Spleen (tissue), 11 donors: ENCODE results near the gene RIMS3. TPM values are rescaled to one million over a fixed set of nuclear protein-coding genes. Genes with fewer than 3 reads are reported as not detected.
A peak's percentile ranks its signal among the peaks of the same experiment; 100 is the strongest.
"Not testable (repeated sequence)": the region's sequence is repeated elsewhere in the genome, so short reads cannot be mapped to it uniquely, and the experiment has no call there.

Source experiments
- DNase-seq: peaks from one replicate; pipeline ENCODE4 v3.0.0-alpha.2; 2020
- H3K27ac ChIP-seq, 8 donors: fragments of 200-600 bp; sonication (generic) in 7 of 8; 1 replicate in 4 of 8; 2 replicates in 4 of 8; pipeline versions ENCODE4 v1.5.0 to v1.8.0; 2016 to 2021; ENCODE audit warnings: inconsistent platforms in 4 of 8, mild to moderate bottlenecking in 4 of 8, moderate library complexity in 1 of 8
- H3K27me3 ChIP-seq, 7 donors: fragments of 200-600 bp; sonication (generic) in 6 of 7; replicated peaks in 1 of 7; 1 replicate in 4 of 7; 2 replicates in 3 of 7; pipeline versions ENCODE4 v1.5.0 to v1.8.0; 2016 to 2021; ENCODE audit warnings: inconsistent platforms in 3 of 7, mild to moderate bottlenecking in 1 of 7
- H3K36me3 ChIP-seq, 6 donors: fragments of 200-600 bp; sonication (generic) in 5 of 6; 1 replicate in 4 of 6; 2 replicates in 2 of 6; pipeline versions ENCODE4 v1.5.0 to v1.8.0; 2016 to 2021; ENCODE audit warnings: inconsistent platforms in 2 of 6
- H3K4me1 ChIP-seq, 6 donors: fragments of 200-600 bp; sonication (generic) in 5 of 6; 1 replicate in 3 of 6; 2 replicates in 3 of 6; pipeline versions ENCODE4 v1.5.0 to v1.8.0; 2016 to 2021; ENCODE audit warnings: inconsistent platforms in 3 of 6
- H3K4me3 ChIP-seq, 8 donors: fragments of 200-600 bp; sonication (generic) in 7 of 8; 1 replicate in 4 of 8; 2 replicates in 4 of 8; pipeline versions ENCODE4 v1.5.0 to v1.8.0; 2016 to 2021; ENCODE audit warnings: inconsistent platforms in 4 of 8, mild to moderate bottlenecking in 4 of 8, moderate library complexity in 2 of 8
- H3K9me3 ChIP-seq, 8 donors: fragments of 200-600 bp; sonication (generic) in 7 of 8; 1 replicate in 4 of 8; 2 replicates in 4 of 8; pipeline versions ENCODE4 v1.5.0 to v1.8.0; 2016 to 2021; ENCODE audit warnings: inconsistent platforms in 4 of 8
- CTCF ChIP-seq, 11 experiments: fragments of 200-600 bp in 7 of 11; fragments of 450-650 bp in 4 of 11; sonication (generic) in 4 of 11; IDR thresholded peaks in 8 of 11; conservative IDR thresholded peaks in 3 of 11; 1 replicate in 7 of 11; 2 replicates in 4 of 11; pipeline versions ENCODE4 v1.4.0 to v1.8.0; 2016 to 2021; ENCODE audit warnings: antibody characterized with exemption in 11 of 11, inconsistent platforms in 4 of 11, mild to moderate bottlenecking in 1 of 11
- POLR2A ChIP-seq, 3 donors: fragments of 450-650 bp; IDR thresholded peaks; one replicate each; pipeline ENCODE4 v1.5.1; 2017; ENCODE audit warnings: antibody characterized with exemption in 3 of 3, mild to moderate bottlenecking in 1 of 3
- POLR2AphosphoS5 ChIP-seq, 3 donors: sonication (generic); formaldehyde crosslinking; IDR thresholded peaks; one replicate each; pipeline ENCODE4 v1.5.1; 2017; ENCODE audit warnings: antibody characterized with exemption in 3 of 3
- WGBS, 5 donors: extraction: QIAGEN DNeasy Blood & Tissue Kit in 3 of 5; methylation state at CpG; one replicate each; pipeline versions ENCODE4 v1.1.5 to v1.1.7; 2013 to 2018; 5-methylcytosine and 5-hydroxymethylcytosine counted together
- intact Hi-C: fragments of 100-400 bp; cut with DNase I; formaldehyde crosslinking; loops from one replicate; pipeline ENCODE4 v1.15.0; 2023; ENCODE audit warnings: low total_unique reads
- polyA plus RNA-seq, 3 donors: library from polyadenylated mRNA; stranded (reverse); fragments of 200-250 nt; gene quantifications; one replicate each; pipeline ENCODE4 v1.2.1, GENCODE V29; 2013
- total RNA-seq, 7 donors: library from RNA; depleted of rRNA in 3 of 7; stranded (reverse); fragments of >200 nt in 3 of 7; fragmentation: NEBNext Ultra II Directional in 4 of 7; extraction: Animal tissue kit (Norgen Biotek cat#: 25700) in 4 of 7; gene quantifications; one replicate each; pipeline versions ENCODE4 v1.1.0 to v1.2.1, GENCODE V29; 2016 to 2021
- donor health status: healthy with polysubstance abuse.
- donor health status: DM: no; HTN: no; CAD: no; lungs with moderate emphysema.
- donor health status: DM: no; HTN: no; CAD: no.
- donor health status: Bipolar disorder and iron deficiency.
- donor health status: healthy.
- donor health status: DM: no; HTN: no; CAD: no.
- donor health status: DM: yes; HTN: yes; CAD: no.

The RIMS3 gene
- total and polyA plus RNA-seq, 10 donors, result 0.30 to 6.9 (median 2.7) TPM

DNA sequence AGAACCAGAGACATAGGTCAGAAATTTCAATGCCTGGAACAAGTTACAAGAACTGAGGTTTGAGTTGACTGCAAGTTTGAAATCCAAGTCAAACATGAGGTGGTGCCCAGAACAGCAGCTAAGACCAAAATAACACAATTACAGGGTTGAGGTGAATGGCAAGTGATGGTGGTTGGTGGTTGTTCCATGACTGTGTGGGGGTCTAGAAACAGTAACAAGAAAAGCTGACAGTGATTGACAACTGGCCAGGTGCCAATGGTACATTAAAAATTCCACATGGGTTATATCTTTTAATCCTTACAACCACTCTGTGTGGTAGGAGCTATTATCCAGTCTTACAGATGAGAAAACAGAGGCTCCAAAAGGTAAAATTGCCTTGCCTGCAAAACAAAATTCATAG lies 32.0 kb downstream of the RIMS3 start:
- H3K9me3 ChIP-seq, result no peaks in the 10 kb centered on the region
- H3K4me3 ChIP-seq, result no peak overlapping the region
- intact Hi-C loops, result no loop called here
- no peaks in the 10 kb centered on the region for H3K36me3 ChIP-seq
- H3K27ac ChIP-seq, result peak overlapping the region in 5 of 8 donors; percentile 21 to 48 (median 38)
- DNase-seq, result no peak
- H3K27me3 ChIP-seq, result no peaks in the 10 kb centered on the region
- peaks cover 6 to 31% (median 13%) of the 10 kb centered on the region in 6 donors for H3K4me1 ChIP-seq
- no peak for TF ChIP-seq POLR2A (IDR thresholded peaks at IDR 0.05)
- no peak for TF ChIP-seq CTCF (IDR thresholded peaks at IDR 0.05 in 8 of 11, conservative IDR thresholded peaks at IDR 0.05 in 3 of 11)

GRCh38 chr1:40630488-40631223 lies 34.8 kb downstream of the RIMS3 start:
- no peak overlapping the region for H3K4me3 ChIP-seq
- WGBS, 5 donors, result 55 to 80% (median 67%) methylated on average over 5 to 7 of the region's 7 CpGs
- H3K27me3 ChIP-seq, result no peaks in the 10 kb centered on the region
- H3K4me1 ChIP-seq, result peaks cover 6 to 31% (median 13%) of the 10 kb centered on the region in 6 donors
- intact Hi-C loops, result no loop called here
- H3K36me3 ChIP-seq, result peaks cover 0 to 5% (median 0%) of the 10 kb centered on the region in 6 donors
- H3K9me3 ChIP-seq, result no peaks in the 10 kb centered on the region
- H3K27ac ChIP-seq, result peak overlapping the region in 2 of 8 donors; percentile 9 to 24
- TF ChIP-seq POLR2AphosphoS5 (IDR thresholded peaks at IDR 0.05), result peak in 1 of 3 donors; percentile 11
- no peak for TF ChIP-seq POLR2A (IDR thresholded peaks at IDR 0.05)
- TF ChIP-seq CTCF (IDR thresholded peaks at IDR 0.05 in 8 of 11, conservative IDR thresholded peaks at IDR 0.05 in 3 of 11), result peak in 9 of 11 experiments; percentile 24 to 63 (median 56)
- DNase-seq, result no peak

GRCh38 chr1:40629546-40629945 lies 35.9 kb downstream of the RIMS3 start:
- intact Hi-C loops, H3K36me3 ChIP-seq, DNase-seq, H3K27me3 ChIP-seq, H3K4me3 ChIP-seq, H3K9me3 ChIP-seq: not testable (repeated sequence)
- 26 to 58% (median 42%) methylated on average over 4 of the region's 4 CpGs for WGBS, 5 donors
- Histone ChIP-seq H3K27ac (peak overlapping the region in 3 of 8 donors; percentile 1 to 65 (median 32)), H3K4me1 (peaks cover 6 to 31% (median 12%) of the 10 kb centered on the region in 6 donors)

DNA sequence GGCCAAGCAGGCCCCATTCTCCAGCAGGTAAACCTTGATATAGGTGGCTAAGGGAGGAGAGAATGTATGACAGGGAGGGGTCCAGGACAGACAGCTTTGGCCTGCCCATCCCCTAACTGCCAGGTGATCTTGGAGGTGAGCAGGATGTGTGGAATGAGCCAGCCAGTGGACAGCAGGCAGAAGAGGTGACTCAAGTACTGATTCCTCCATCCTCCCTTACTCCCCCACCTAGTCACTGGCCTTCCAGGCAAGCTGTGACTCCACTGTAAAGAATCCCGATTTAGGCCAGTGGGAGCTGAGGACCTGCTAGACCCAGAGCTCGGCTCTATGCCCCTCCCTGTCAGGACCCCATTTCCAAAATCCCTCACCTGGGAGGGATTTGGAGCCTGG lies 36.6 kb downstream of the RIMS3 start:
- Histone ChIP-seq H3K27me3 (no peaks in the 10 kb centered on the region), H3K4me3 (no peak overlapping the region), H3K4me1 (peaks cover 3 to 25% (median 7%) of the 10 kb centered on the region in 6 donors), H3K9me3 (no peaks in the 10 kb centered on the region), H3K36me3 (peaks cover 0 to 6% (median 0%) of the 10 kb centered on the region in 6 donors), H3K27ac (peak overlapping the region in 3 of 8 donors; percentile 1 to 65 (median 32))
- WGBS, 5 donors, result 76 to 100% (median 89%) methylated on average over 2 of the region's 2 CpGs
- no peak for TF ChIP-seq CTCF (IDR thresholded peaks at IDR 0.05 in 8 of 11, conservative IDR thresholded peaks at IDR 0.05 in 3 of 11)
- no peak for TF ChIP-seq POLR2A (IDR thresholded peaks at IDR 0.05)
- TF ChIP-seq POLR2AphosphoS5 (IDR thresholded peaks at IDR 0.05), result no peak
- intact Hi-C loops, result no loop called here
- no peak for DNase-seq
